ENCODE data around the gene TMEM106B. TPM values are rescaled to one million over a fixed set of nuclear protein-coding genes. Genes with fewer than 3 reads are reported as not detected.
"Not testable (repeated sequence)": the region's sequence is repeated elsewhere in the genome, so short reads cannot be mapped to it uniquely, and the experiment has no call there.

The TMEM106B gene
- total RNA-seq, 4 donors from 2014 or later: 30.5 to 87.4 (median 42.8) TPM

DNA sequence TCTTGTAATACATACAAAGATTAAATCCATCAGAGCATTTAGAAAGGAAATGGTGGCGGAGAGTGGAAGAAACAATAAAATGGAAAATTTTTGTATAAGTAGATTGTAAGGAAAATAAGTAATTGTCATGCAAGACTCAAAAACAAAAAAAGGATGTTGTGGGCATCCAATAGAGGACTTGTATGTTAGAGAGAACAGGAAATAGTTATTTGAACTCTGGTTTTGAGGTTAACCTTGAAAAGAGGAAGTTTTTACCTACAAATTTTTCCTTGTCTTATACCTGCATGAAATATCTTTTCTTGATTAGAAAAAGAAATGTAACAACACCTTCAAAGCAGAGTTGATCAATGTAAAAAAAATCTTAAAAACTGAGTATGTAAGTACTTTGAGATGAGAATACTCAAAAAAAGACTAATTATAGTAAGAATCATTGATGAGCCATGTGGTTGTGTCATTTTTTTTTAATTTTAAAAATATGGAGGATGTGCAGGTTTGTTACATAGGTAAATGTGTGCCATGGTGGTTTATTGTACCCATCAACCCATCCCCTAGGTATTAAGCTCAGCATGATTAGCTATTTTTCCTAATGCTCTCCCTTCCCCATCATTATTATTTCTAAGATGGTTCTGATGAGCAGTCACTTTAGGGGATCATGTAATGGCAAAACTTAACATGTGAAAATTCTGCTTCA lies 11.9 kb downstream of the TMEM106B start:
- Histone ChIP-seq H3K4me1 (peaks cover 0 to 6% (median 0%) of the 10 kb centered on the region in 4 donors), H3K36me3 (peaks cover 0 to 23% (median 0%) of the 10 kb centered on the region in 3 donors), H3K9me3 (no peaks in the 10 kb centered on the region), H3K4me3 (no peak overlapping the region), H3K27ac (no peak overlapping the region), H3K27me3 (no peaks in the 10 kb centered on the region)
- DNase-seq: no peak
- TF ChIP-seq POLR2A (IDR thresholded peaks at IDR 0.05): no peak
- TF ChIP-seq, protein P1, sequence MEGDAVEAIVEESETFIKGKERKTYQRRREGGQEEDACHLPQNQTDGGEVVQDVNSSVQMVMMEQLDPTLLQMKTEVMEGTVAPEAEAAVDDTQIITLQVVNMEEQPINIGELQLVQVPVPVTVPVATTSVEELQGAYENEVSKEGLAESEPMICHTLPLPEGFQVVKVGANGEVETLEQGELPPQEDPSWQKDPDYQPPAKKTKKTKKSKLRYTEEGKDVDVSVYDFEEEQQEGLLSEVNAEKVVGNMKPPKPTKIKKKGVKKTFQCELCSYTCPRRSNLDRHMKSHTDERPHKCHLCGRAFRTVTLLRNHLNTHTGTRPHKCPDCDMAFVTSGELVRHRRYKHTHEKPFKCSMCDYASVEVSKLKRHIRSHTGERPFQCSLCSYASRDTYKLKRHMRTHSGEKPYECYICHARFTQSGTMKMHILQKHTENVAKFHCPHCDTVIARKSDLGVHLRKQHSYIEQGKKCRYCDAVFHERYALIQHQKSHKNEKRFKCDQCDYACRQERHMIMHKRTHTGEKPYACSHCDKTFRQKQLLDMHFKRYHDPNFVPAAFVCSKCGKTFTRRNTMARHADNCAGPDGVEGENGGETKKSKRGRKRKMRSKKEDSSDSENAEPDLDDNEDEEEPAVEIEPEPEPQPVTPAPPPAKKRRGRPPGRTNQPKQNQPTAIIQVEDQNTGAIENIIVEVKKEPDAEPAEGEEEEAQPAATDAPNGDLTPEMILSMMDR (IDR thresholded peaks at IDR 0.05): no peak

DNA sequence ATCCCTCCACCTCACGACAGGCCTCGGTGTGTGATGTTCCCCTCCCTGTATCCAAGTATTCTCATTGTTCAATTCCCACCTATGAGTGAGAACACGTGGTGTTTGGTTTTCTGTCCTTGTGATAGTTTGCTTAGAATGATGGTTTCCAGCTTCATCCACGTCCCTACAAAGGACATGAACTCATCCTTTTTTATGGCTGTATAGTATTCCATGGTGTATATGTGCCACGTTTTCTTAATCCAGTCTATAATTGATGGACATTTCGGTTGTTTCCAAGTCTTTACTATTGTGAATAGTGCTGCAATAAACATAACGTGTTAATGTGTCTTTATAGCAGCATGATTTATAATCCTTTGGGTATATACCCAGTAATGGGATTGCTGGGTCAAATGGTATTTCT lies 13.9 kb downstream of the TMEM106B start:
- not testable (repeated sequence) for DNase-seq

DNA sequence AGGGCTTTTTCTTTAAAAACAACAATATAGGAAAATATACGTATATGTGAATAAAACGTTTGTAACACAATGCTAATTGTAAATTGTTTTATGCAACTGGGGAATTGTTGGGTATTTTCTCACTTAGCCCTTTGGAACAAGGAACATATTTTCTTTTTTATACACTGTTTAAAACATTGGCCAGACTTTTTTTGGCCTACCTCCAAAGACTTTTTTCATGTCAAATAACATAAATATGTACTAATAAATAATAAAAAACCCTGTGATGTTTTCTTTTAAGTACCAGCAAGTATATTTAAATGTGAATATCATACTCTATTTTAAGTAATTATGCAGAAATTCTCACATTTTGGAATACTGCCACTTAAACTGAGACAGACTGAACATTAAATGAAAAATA lies 15.7 kb downstream of the TMEM106B start:
- Histone ChIP-seq H3K27ac (no peak overlapping the region), H3K4me1 (peaks cover 0 to 6% (median 0%) of the 10 kb centered on the region in 4 donors), H3K36me3 (peaks cover 0 to 16% (median 0%) of the 10 kb centered on the region in 3 donors), H3K4me3 (no peak overlapping the region), H3K27me3 (no peaks in the 10 kb centered on the region), H3K9me3 (no peaks in the 10 kb centered on the region)
- TF ChIP-seq POLR2A (IDR thresholded peaks at IDR 0.05): no peak
- TF ChIP-seq, protein P1 (IDR thresholded peaks at IDR 0.05): no peak
- DNase-seq: no peak

More for the DNA sequence above, 13.9 kb downstream of the TMEM106B start:
- H3K36me3 ChIP-seq: peaks cover 0 to 14% (median 0%) of the 10 kb centered on the region in 3 donors
- H3K4me3 ChIP-seq, H3K4me1 ChIP-seq, H3K9me3 ChIP-seq, H3K27me3 ChIP-seq, H3K27ac ChIP-seq: not testable (repeated sequence)

DNA sequence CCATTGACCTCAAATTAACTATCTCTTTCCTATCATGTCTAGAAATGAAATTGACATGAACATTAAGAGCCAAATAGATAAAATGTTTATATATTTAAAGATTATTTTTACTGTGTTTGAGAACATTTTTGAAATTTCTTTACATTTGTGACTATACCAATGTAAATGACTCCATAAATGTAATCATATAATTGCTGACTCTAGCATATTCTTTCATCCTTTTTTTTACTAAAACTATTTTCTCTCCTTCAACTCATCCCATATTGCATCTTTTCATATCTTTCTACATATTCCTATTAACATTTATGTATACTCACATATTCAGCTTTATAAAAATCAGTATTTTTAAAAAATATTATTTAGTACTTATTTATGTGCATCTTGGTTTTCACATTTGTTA lies 16.9 kb downstream of the TMEM106B start:
- peaks cover 0 to 22% (median 0%) of the 10 kb centered on the region in 3 donors for H3K36me3 ChIP-seq

DNA sequence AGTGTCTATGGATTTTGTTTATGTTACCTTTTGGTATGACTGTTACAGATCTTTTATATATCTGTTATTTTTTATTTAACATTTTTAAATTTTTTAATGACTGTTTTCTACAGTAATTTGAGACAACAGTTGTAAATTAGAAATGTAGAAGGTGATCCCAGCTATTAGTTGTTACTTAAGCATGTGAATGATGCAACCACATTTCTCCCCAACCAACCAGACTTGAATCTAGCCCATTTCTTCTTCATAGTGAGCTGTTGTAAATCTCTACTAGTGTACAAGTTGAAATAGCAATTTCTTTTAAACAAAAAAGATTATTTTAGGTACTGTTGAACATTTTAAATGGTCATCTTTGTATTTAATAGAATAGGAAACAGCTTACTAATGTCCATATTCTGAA lies 18.0 kb downstream of the TMEM106B start:
- no peaks in the 10 kb centered on the region for H3K27me3 ChIP-seq
- H3K4me3 ChIP-seq: no peak overlapping the region
- H3K9me3 ChIP-seq: no peaks in the 10 kb centered on the region
- no peaks in the 10 kb centered on the region for H3K4me1 ChIP-seq
- DNase-seq: no peak
- TF ChIP-seq, protein P1 (IDR thresholded peaks at IDR 0.05): no peak
- TF ChIP-seq POLR2A (IDR thresholded peaks at IDR 0.05): no peak
- H3K27ac ChIP-seq: no peak overlapping the region
- peaks cover 0 to 22% (median 0%) of the 10 kb centered on the region in 3 donors for H3K36me3 ChIP-seq

More for the DNA sequence above, 16.9 kb downstream of the TMEM106B start:
- H3K4me1 ChIP-seq: no peaks in the 10 kb centered on the region
- no peak overlapping the region for H3K4me3 ChIP-seq
- no peaks in the 10 kb centered on the region for H3K9me3 ChIP-seq
- DNase-seq: no peak
- no peak overlapping the region for H3K27ac ChIP-seq
- no peaks in the 10 kb centered on the region for H3K27me3 ChIP-seq
- TF ChIP-seq POLR2A (IDR thresholded peaks at IDR 0.05): no peak
- TF ChIP-seq, protein P1 (IDR thresholded peaks at IDR 0.05): no peak

DNA sequence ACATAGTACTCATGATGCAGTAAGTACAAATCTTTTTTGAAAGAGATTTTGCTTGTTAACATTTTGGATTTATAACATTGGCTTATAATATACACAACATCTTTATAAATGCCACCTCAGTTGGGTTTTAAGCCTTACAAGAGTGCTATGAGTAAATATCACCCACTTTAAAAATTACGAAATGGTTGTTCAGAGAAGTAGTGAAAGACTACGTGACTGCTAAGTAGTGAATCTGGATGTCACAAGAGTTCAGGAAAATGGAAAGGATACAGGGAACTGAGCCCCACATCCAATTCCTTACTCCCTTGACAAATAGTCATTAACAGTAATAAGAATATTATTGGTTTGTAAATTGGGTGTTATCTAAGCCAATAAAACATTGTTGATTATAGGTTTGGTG lies 20.0 kb downstream of the TMEM106B start:
- Histone ChIP-seq H3K27me3 (no peaks in the 10 kb centered on the region), H3K27ac (no peak overlapping the region), H3K4me1 (no peaks in the 10 kb centered on the region), H3K9me3 (no peaks in the 10 kb centered on the region), H3K36me3 (peaks cover 0 to 22% (median 0%) of the 10 kb centered on the region in 3 donors), H3K4me3 (no peak overlapping the region)
- DNase-seq: no peak
- TF ChIP-seq POLR2A (IDR thresholded peaks at IDR 0.05): no peak
- TF ChIP-seq, protein P1 (IDR thresholded peaks at IDR 0.05): no peak
